Parathyroid adenoma (tissue), 2 donors: ENCODE results near the gene ZYX.
"Not testable (repeated sequence)": the region's sequence is repeated elsewhere in the genome, so short reads cannot be mapped to it uniquely, and the experiment has no call there.

Experiments used
- H2AFZ ChIP-seq: fragments of 300-600 bp; sonication (generic); one replicate; pipeline ENCODE4 v1.7.0; 2017; ENCODE audit warnings: antibody characterized with exemption, mild to moderate bottlenecking
- H3K27ac ChIP-seq: fragments of 300-600 bp; sonication (generic); one replicate; pipeline ENCODE4 v1.7.0; 2017
- H3K27me3 ChIP-seq: fragments of 300-600 bp; sonication (generic); one replicate; pipeline ENCODE4 v1.7.0; 2017; ENCODE audit warnings: low read length; ENCODE audit not compliant: control insufficient read depth, insufficient read depth
- H3K36me3 ChIP-seq: fragments of 300-600 bp; sonication (generic); one replicate; pipeline ENCODE4 v1.7.0; 2017; ENCODE audit warnings: low read length; ENCODE audit not compliant: control insufficient read depth, insufficient read depth
- H3K4me1 ChIP-seq: fragments of 300-600 bp; sonication (generic); one replicate; pipeline ENCODE4 v1.7.0; 2017; ENCODE audit warnings: control low read depth
- H3K4me2 ChIP-seq: fragments of 300-600 bp; sonication (generic); one replicate; pipeline ENCODE4 v1.7.0; 2017; ENCODE audit warnings: low read length
- H3K4me3 ChIP-seq: fragments of 300-600 bp; sonication (generic); one replicate; pipeline ENCODE4 v1.7.0; 2017; ENCODE audit warnings: low read depth, low read length
- H3K79me2 ChIP-seq: fragments of 300-600 bp; sonication (generic); one replicate; pipeline ENCODE4 v1.7.0; 2017; ENCODE audit warnings: control low read depth
- H3K9ac ChIP-seq: fragments of 300-600 bp; sonication (generic); one replicate; pipeline ENCODE4 v1.7.0; 2017; ENCODE audit warnings: mild to moderate bottlenecking
- H3K9me3 ChIP-seq: fragments of 300-600 bp; sonication (generic); one replicate; pipeline ENCODE4 v1.7.0; 2017; ENCODE audit warnings: low read length; ENCODE audit not compliant: control insufficient read depth
- TF ChIP-seq, protein P1 (sequence below): fragments of 300-600 bp; sonication (generic); IDR thresholded peaks from one replicate; pipeline ENCODE4 v1.7.0; 2017; ENCODE audit warnings: antibody characterized with exemption, mild to moderate bottlenecking
- donor health status: primary hyperparathyroidism.

The ZYX gene

DNA sequence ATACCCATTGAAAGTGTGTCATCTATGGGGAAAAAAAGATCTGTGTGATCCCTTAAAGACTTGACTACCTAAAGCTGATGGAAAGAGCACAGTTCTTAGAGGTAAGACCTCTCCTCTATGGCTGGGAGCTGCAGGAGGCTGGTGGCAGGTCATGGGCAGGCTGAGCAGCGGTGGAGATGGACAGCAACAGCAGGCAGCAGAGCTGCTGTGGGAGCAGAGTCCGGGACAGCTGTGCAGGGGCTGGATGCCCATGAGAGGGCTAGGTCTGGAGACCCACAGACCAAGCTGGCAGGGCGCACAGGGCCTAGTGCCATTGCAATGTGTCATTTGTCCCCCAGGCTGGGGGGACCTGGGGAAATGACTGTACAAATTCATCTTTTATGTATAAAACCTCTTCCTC lies 40.9 kb downstream of the ZYX start:
- Histone ChIP-seq H3K36me3 (no peaks in the 10 kb centered on the region), H3K9me3 (no peaks in the 10 kb centered on the region), H2AFZ (no peak overlapping the region), H3K4me1 (peaks cover 10% of the 10 kb centered on the region), H3K27ac (no peak overlapping the region), H3K9ac (no peak overlapping the region), H3K27me3 (no peaks in the 10 kb centered on the region), H3K4me2 (no peak overlapping the region), H3K79me2 (no peaks in the 10 kb centered on the region), H3K4me3 (no peak overlapping the region)
- TF ChIP-seq, protein P1, sequence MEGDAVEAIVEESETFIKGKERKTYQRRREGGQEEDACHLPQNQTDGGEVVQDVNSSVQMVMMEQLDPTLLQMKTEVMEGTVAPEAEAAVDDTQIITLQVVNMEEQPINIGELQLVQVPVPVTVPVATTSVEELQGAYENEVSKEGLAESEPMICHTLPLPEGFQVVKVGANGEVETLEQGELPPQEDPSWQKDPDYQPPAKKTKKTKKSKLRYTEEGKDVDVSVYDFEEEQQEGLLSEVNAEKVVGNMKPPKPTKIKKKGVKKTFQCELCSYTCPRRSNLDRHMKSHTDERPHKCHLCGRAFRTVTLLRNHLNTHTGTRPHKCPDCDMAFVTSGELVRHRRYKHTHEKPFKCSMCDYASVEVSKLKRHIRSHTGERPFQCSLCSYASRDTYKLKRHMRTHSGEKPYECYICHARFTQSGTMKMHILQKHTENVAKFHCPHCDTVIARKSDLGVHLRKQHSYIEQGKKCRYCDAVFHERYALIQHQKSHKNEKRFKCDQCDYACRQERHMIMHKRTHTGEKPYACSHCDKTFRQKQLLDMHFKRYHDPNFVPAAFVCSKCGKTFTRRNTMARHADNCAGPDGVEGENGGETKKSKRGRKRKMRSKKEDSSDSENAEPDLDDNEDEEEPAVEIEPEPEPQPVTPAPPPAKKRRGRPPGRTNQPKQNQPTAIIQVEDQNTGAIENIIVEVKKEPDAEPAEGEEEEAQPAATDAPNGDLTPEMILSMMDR: no peak

DNA sequence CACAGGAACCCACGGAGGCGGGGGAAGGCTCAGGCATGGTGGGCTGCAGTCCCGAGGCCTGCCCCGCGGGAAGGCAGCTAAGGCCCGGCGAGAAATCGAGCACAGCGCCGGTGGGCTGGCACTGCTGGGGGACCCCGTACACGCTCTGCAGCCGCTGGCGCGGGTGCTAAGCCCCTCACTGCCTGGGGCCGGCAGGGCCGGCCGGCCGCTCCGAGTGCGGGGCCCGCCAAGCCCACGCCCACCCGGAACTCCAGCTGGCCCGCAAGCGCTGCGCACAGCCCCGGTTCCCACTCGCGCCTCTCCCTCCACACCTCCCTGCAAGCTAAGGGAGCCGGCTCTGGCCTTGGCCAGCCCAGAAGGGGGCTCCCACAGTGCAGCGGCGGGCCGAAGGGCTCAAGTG lies 43.3 kb downstream of the ZYX start:
- H3K4me3 ChIP-seq, H2AFZ ChIP-seq: not testable (repeated sequence)

DNA sequence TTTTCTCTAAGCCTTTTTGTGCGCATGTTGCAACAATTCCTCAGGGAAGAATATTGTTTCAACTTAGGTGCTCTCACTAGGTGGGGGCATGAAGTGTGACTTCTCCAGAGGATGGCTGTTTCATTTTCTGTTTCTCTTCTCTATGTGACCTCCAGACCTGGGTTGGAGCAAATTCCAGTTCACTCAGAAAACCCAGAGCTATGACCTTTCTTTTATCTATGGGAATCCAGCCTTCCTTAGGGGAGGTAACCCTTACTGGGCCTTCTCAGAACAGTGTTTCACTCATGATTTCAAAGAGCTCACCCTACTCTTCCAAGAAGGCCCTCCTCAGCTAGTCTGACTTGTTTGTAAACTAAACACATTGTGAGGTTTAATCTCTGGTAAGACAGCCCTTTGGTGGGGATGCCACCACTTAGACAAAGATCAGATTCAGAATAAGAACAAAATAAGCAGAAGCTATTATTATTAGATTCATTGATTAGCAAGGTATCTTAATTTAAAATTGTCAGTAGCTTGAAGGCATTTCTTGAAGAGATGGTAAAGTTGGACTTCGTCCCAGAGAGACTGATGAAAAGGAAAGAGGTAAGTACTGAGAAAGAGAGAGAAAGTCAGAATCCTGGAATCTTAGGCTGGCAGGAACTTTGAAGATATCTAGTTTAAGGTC lies 45.5 kb downstream of the ZYX start:
- Histone ChIP-seq H3K36me3 (no peaks in the 10 kb centered on the region), H3K4me1 (no peaks in the 10 kb centered on the region), H3K27ac (no peak overlapping the region), H3K9me3 (no peaks in the 10 kb centered on the region), H3K4me2 (no peak overlapping the region), H3K4me3 (no peak overlapping the region), H3K27me3 (no peaks in the 10 kb centered on the region), H2AFZ (peak overlapping the region; percentile 63), H3K9ac (no peak overlapping the region), H3K79me2 (no peaks in the 10 kb centered on the region)
- TF ChIP-seq, protein P1: no peak

More for the DNA sequence above, 43.3 kb downstream of the ZYX start:
- not testable (repeated sequence) for H3K4me2 ChIP-seq, H3K9ac ChIP-seq, H3K79me2 ChIP-seq, H3K36me3 ChIP-seq, H3K27ac ChIP-seq, H3K4me1 ChIP-seq, H3K27me3 ChIP-seq, H3K9me3 ChIP-seq

DNA sequence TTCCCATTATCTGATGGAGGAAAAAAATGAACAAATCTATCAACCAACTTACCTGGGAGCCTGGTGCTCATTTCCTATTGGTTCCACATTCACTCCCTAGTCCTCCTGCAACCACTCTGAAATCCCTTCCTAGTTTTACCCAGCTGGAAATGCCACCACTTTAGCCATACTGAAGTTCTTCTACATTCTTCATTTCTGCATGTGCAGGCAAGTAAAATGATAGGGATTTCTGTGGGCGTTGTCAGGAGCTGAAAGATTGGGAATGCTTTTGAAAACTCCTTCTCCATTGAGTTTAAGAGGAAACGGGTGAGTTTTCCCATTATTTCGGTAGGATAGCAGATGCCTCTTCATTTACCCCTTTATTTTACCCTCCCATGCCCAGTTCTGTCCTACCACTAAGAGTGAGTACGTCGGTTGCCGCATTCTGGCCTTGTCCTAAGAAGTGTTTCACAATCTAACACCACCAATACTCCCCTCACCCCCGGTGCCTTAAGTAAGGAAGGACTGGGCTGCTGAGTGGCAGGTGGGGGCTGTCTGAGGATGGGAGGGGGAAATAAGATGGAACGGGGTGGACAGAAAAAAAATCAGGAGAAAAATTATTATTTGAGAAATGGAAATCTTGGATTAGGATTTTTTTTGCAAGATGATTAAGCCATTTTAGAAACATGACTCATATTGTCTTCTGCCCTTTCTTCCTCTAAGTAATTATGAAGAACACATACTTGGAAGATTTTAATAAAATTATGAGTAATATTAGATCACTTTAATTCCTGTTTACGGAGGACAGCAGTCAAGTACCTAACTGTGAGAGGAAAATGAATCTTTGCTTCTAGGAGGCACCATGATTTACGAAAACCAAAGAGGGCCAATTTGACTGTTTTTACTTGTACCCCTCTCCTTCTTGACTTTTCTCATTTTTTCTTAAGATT lies 48.9 kb downstream of the ZYX start:
- peaks cover 9% of the 10 kb centered on the region for H3K4me1 ChIP-seq
- no peak overlapping the region for H3K4me3 ChIP-seq
- H3K79me2 ChIP-seq: no peaks in the 10 kb centered on the region
- TF ChIP-seq, protein P1: no peak
- H3K27ac ChIP-seq: no peak overlapping the region
- H3K9ac ChIP-seq: no peak overlapping the region
- no peaks in the 10 kb centered on the region for H3K27me3 ChIP-seq
- no peaks in the 10 kb centered on the region for H3K36me3 ChIP-seq
- H3K9me3 ChIP-seq: no peaks in the 10 kb centered on the region
- no peak overlapping the region for H2AFZ ChIP-seq
- H3K4me2 ChIP-seq: no peak overlapping the region

DNA sequence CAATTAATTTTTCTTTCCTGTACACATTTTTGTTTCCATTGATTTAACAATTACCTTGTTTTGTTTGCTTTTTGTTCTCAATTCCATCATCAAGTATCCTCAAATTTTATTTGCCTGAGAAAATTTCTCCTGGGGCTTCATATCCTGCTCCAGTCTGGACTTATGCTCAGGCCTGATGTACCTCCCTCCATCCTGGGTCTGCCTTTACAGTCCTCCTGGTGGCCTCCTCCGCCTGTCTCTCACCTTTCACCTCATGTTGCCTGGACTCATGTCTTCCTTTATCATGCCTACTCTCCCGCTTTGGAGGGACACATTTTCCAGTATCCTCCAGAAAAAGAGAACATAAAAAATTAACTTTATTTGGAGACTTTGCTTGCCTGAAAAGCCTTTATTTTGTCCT lies 50.0 kb downstream of the ZYX start:
- TF ChIP-seq, protein P1: no peak
- H3K27me3 ChIP-seq: no peaks in the 10 kb centered on the region
- no peak overlapping the region for H3K27ac ChIP-seq
- no peak overlapping the region for H3K9ac ChIP-seq
- no peak overlapping the region for H3K4me3 ChIP-seq
- H3K4me2 ChIP-seq: no peak overlapping the region
- H3K4me1 ChIP-seq: peaks cover 14% of the 10 kb centered on the region
- no peaks in the 10 kb centered on the region for H3K79me2 ChIP-seq
- no peaks in the 10 kb centered on the region for H3K36me3 ChIP-seq
- H3K9me3 ChIP-seq: no peaks in the 10 kb centered on the region
- no peak overlapping the region for H2AFZ ChIP-seq
